Stimulated activated CD4-positive, alpha-beta T cell treated with anti-CD3 and anti-CD28 coated beads, Interleukin-2, amount 100 ng/mL, for 48 hours (primary cell): Measurements from ENCODE around the gene HDAC11.
"Not testable (repeated sequence)": the region's sequence is repeated elsewhere in the genome, so short reads cannot be mapped to it uniquely, and the experiment has no call there.

Source experiments
- DNase-seq, 2 donors: peaks; one replicate each; pipeline ENCODE4 v3.0.0-alpha.2; 2020

The HDAC11 gene

GRCh38 chr3:13470894-13471574 lies 9.1 kb upstream of the HDAC11 start:
- DNase-seq = no peak

GRCh38 chr3:13472286-13472685 lies 7.8 kb upstream of the HDAC11 start:
- no peak for DNase-seq

GRCh38 chr3:13473020-13473419 lies 7.1 kb upstream of the HDAC11 start:
- DNase-seq = no peak

- no peak for DNase-seq
Observed at GRCh38 chr3:13474021-13474420, 6.1 kb upstream of the HDAC11 start.

- DNase-seq = no peak
Observed at GRCh38 chr3:13474776-13475303, 5.3 kb upstream of the HDAC11 start.

- DNase-seq = no peak
Observed at GRCh38 chr3:13475871-13476590, 4.1 kb upstream of the HDAC11 start.

- no peak for DNase-seq
Observed at GRCh38 chr3:13477943-13478342, 2.2 kb upstream of the HDAC11 start.

GRCh38 chr3:13479332-13479581 lies 849 bp upstream of the HDAC11 start:
- DNase-seq = peak in 1 of 2 donors; percentile 52

GRCh38 chr3:13480340-13481318 lies 523 bp downstream of the HDAC11 start:
- no peak for DNase-seq

- DNase-seq = no peak
Observed at GRCh38 chr3:13482106-13482690, 2.1 kb downstream of the HDAC11 start.

GRCh38 chr3:13483286-13483685 lies 3.2 kb downstream of the HDAC11 start:
- no peak for DNase-seq

- no peak for DNase-seq
Observed at GRCh38 chr3:13483988-13484695, 4.0 kb downstream of the HDAC11 start.

- no peak for DNase-seq
Observed at GRCh38 chr3:13484851-13485590, 4.9 kb downstream of the HDAC11 start.

GRCh38 chr3:13485630-13486562 lies 5.8 kb downstream of the HDAC11 start:
- DNase-seq = not testable (repeated sequence)

GRCh38 chr3:13487403-13487802 lies 7.3 kb downstream of the HDAC11 start:
- DNase-seq = no peak

- no peak for DNase-seq
Observed at GRCh38 chr3:13491206-13491974, 11.3 kb downstream of the HDAC11 start.

- no peak for DNase-seq
Observed at GRCh38 chr3:13492048-13492447, 11.9 kb downstream of the HDAC11 start.

GRCh38 chr3:13492976-13493866 lies 13.1 kb downstream of the HDAC11 start:
- no peak for DNase-seq
